Measurements from ENCODE around the gene DNASE1.
"Not testable (repeated sequence)": the region's sequence is repeated elsewhere in the genome, so short reads cannot be mapped to it uniquely, and the experiment has no call there.

Gene DNASE1

GRCh38 chr16:3643095-3643730 is 11.3 kb upstream of the DNASE1 start:
- no peak overlapping the region for H3K27ac ChIP-seq (ENCODE audit: low read depth, low read length)

GRCh38 chr16:3645108-3645503 is 9.4 kb upstream of the DNASE1 start:
- Histone ChIP-seq H3K4me3 (ENCODE audit: low read depth in 1 of 2, low read length in 2 of 2) (no peak overlapping the region), H3K9me3 (ENCODE audit: low read length) (no peaks in the 10 kb centered on the region), H3K9ac (ENCODE audit: low read length) (no peak overlapping the region), H3K27me3 (ENCODE audit: control insufficient read depth in 1 of 2, insufficient read depth in 2 of 2, low read length in 2 of 2) (no peaks in the 10 kb centered on the region), H3K27ac (ENCODE audit: low read depth, low read length) (no peak overlapping the region), H3K36me3 (ENCODE audit: insufficient read depth, low read length) (peaks cover 16% of the 10 kb centered on the region), H3K4me1 (ENCODE audit: insufficient read depth, low read length) (no peaks in the 10 kb centered on the region)

More at GRCh38 chr16:3643095-3643730, 11.3 kb upstream of the DNASE1 start:
- no peaks in the 10 kb centered on the region for H3K4me1 ChIP-seq (ENCODE audit: insufficient read depth, low read length)
- no peaks in the 10 kb centered on the region for H3K9me3 ChIP-seq (ENCODE audit: low read length)
- no peak overlapping the region for H3K4me3 ChIP-seq (ENCODE audit: low read depth in 1 of 2, low read length in 2 of 2)
- peaks cover 16% of the 10 kb centered on the region for H3K36me3 ChIP-seq (ENCODE audit: insufficient read depth, low read length)
- no peak overlapping the region for H3K9ac ChIP-seq (ENCODE audit: low read length)
- H3K27me3 ChIP-seq (ENCODE audit: control insufficient read depth in 1 of 2, insufficient read depth in 2 of 2, low read length in 2 of 2), result no peaks in the 10 kb centered on the region

GRCh38 chr16:3645504-3646347 is 8.8 kb upstream of the DNASE1 start:
- no peaks in the 10 kb centered on the region for H3K4me1 ChIP-seq (ENCODE audit: insufficient read depth, low read length)
- H3K36me3 ChIP-seq (ENCODE audit: insufficient read depth, low read length), result peaks cover 16% of the 10 kb centered on the region
- no peaks in the 10 kb centered on the region for H3K9me3 ChIP-seq (ENCODE audit: low read length)
- no peak overlapping the region for H3K27ac ChIP-seq (ENCODE audit: low read depth, low read length)
- no peaks in the 10 kb centered on the region for H3K27me3 ChIP-seq (ENCODE audit: control insufficient read depth in 1 of 2, insufficient read depth in 2 of 2, low read length in 2 of 2)
- H3K9ac ChIP-seq (ENCODE audit: low read length), result no peak overlapping the region
- no peak overlapping the region for H3K4me3 ChIP-seq (ENCODE audit: low read depth in 1 of 2, low read length in 2 of 2)

- H3K36me3 ChIP-seq (ENCODE audit: insufficient read depth, low read length), result peaks cover 16% of the 10 kb centered on the region
- H3K27ac ChIP-seq (ENCODE audit: low read depth, low read length), result no peak overlapping the region
- no peaks in the 10 kb centered on the region for H3K27me3 ChIP-seq (ENCODE audit: control insufficient read depth in 1 of 2, insufficient read depth in 2 of 2, low read length in 2 of 2)
- H3K4me3 ChIP-seq (ENCODE audit: low read depth in 1 of 2, low read length in 2 of 2), result no peak overlapping the region
- H3K9ac ChIP-seq (ENCODE audit: low read length), result no peak overlapping the region
- H3K9me3 ChIP-seq (ENCODE audit: low read length), result no peaks in the 10 kb centered on the region
- H3K4me1 ChIP-seq (ENCODE audit: insufficient read depth, low read length), result no peaks in the 10 kb centered on the region
Observed at GRCh38 chr16:3646348-3646920, 8.1 kb upstream of the DNASE1 start.

GRCh38 chr16:3650631-3651265 is 3.7 kb upstream of the DNASE1 start:
- no peak overlapping the region for H3K27ac ChIP-seq (ENCODE audit: low read depth, low read length)
- peaks cover 3% of the 10 kb centered on the region for H3K36me3 ChIP-seq (ENCODE audit: insufficient read depth, low read length)
- H3K27me3 ChIP-seq (ENCODE audit: control insufficient read depth in 1 of 2, insufficient read depth in 2 of 2, low read length in 2 of 2), result no peaks in the 10 kb centered on the region
- H3K9ac ChIP-seq (ENCODE audit: low read length), result no peak overlapping the region
- H3K4me1 ChIP-seq (ENCODE audit: insufficient read depth, low read length), result no peaks in the 10 kb centered on the region
- H3K4me3 ChIP-seq (ENCODE audit: low read depth in 1 of 2, low read length in 2 of 2), result no peak overlapping the region
- no peaks in the 10 kb centered on the region for H3K9me3 ChIP-seq (ENCODE audit: low read length)

- Histone ChIP-seq H3K9ac (ENCODE audit: low read length) (no peak overlapping the region), H3K27me3 (ENCODE audit: control insufficient read depth in 1 of 2, insufficient read depth in 2 of 2, low read length in 2 of 2) (no peaks in the 10 kb centered on the region), H3K27ac (ENCODE audit: low read depth, low read length) (no peak overlapping the region), H3K36me3 (ENCODE audit: insufficient read depth, low read length) (peaks cover 7% of the 10 kb centered on the region), H3K9me3 (ENCODE audit: low read length) (no peaks in the 10 kb centered on the region), H3K4me1 (ENCODE audit: insufficient read depth, low read length) (no peaks in the 10 kb centered on the region), H3K4me3 (ENCODE audit: low read depth in 1 of 2, low read length in 2 of 2) (no peak overlapping the region)
Observed at GRCh38 chr16:3651461-3652372, 2.8 kb upstream of the DNASE1 start.

- H3K4me1 ChIP-seq (ENCODE audit: insufficient read depth, low read length), result no peaks in the 10 kb centered on the region
- H3K9me3 ChIP-seq (ENCODE audit: low read length), result no peaks in the 10 kb centered on the region
- peaks cover 15% of the 10 kb centered on the region for H3K36me3 ChIP-seq (ENCODE audit: insufficient read depth, low read length)
- no peaks in the 10 kb centered on the region for H3K27me3 ChIP-seq (ENCODE audit: control insufficient read depth in 1 of 2, insufficient read depth in 2 of 2, low read length in 2 of 2)
- H3K9ac ChIP-seq (ENCODE audit: low read length), result no peak overlapping the region
- H3K27ac ChIP-seq (ENCODE audit: low read depth, low read length), result no peak overlapping the region
- no peak overlapping the region for H3K4me3 ChIP-seq (ENCODE audit: low read depth in 1 of 2, low read length in 2 of 2)
Observed at GRCh38 chr16:3652373-3653195, 1.9 kb upstream of the DNASE1 start.

GRCh38 chr16:3655030-3655395 is 522 bp downstream of the DNASE1 start:
- H3K4me3 ChIP-seq (ENCODE audit: low read depth in 1 of 2, low read length in 2 of 2), result no peak overlapping the region
- no peak overlapping the region for H3K9ac ChIP-seq (ENCODE audit: low read length)
- no peak overlapping the region for H3K27ac ChIP-seq (ENCODE audit: low read depth, low read length)

GRCh38 chr16:3655396-3656159 is 1.1 kb downstream of the DNASE1 start:
- Histone ChIP-seq H3K4me1 (ENCODE audit: insufficient read depth, low read length) (no peaks in the 10 kb centered on the region), H3K9ac (ENCODE audit: low read length) (no peak overlapping the region), H3K4me3 (ENCODE audit: low read depth in 1 of 2, low read length in 2 of 2) (no peak overlapping the region), H3K27ac (ENCODE audit: low read depth, low read length) (no peak overlapping the region), H3K27me3 (ENCODE audit: control insufficient read depth in 1 of 2, insufficient read depth in 2 of 2, low read length in 2 of 2) (no peaks in the 10 kb centered on the region), H3K9me3 (ENCODE audit: low read length) (no peaks in the 10 kb centered on the region), H3K36me3 (ENCODE audit: insufficient read depth, low read length) (peaks cover 35% of the 10 kb centered on the region)

More at GRCh38 chr16:3655030-3655395, 522 bp downstream of the DNASE1 start:
- no peaks in the 10 kb centered on the region for H3K9me3 ChIP-seq (ENCODE audit: low read length)
- H3K36me3 ChIP-seq (ENCODE audit: insufficient read depth, low read length), result peaks cover 30% of the 10 kb centered on the region
- no peaks in the 10 kb centered on the region for H3K27me3 ChIP-seq (ENCODE audit: control insufficient read depth in 1 of 2, insufficient read depth in 2 of 2, low read length in 2 of 2)
- no peaks in the 10 kb centered on the region for H3K4me1 ChIP-seq (ENCODE audit: insufficient read depth, low read length)

- not testable (repeated sequence) for H3K4me1 ChIP-seq (ENCODE audit: insufficient read depth, low read length); H3K27me3 ChIP-seq (ENCODE audit: control insufficient read depth in 1 of 2, insufficient read depth in 2 of 2, low read length in 2 of 2); H3K9ac ChIP-seq (ENCODE audit: low read length); H3K4me3 ChIP-seq (ENCODE audit: low read depth in 1 of 2, low read length in 2 of 2); H3K9me3 ChIP-seq (ENCODE audit: low read length); H3K27ac ChIP-seq (ENCODE audit: low read depth, low read length)
- peaks cover 35% of the 10 kb centered on the region for H3K36me3 ChIP-seq (ENCODE audit: insufficient read depth, low read length)
Observed at GRCh38 chr16:3656160-3656490, 1.6 kb downstream of the DNASE1 start.

Measured in muscle layer of colon (tissue), 2 donors.